ENCODE data around the gene MS4A4E. TPM values are rescaled to one million over a fixed set of nuclear protein-coding genes. Genes with fewer than 3 reads are reported as not detected.
"Not testable (repeated sequence)": the region's sequence is repeated elsewhere in the genome, so short reads cannot be mapped to it uniquely, and the experiment has no call there.

MS4A4E gene
- total RNA-seq, 1 experiment from 2014 or later = not detected

- DNase-seq (ENCODE audit: low read depth); in situ Hi-C loops (cut with HindIII; ENCODE audit: low pct_unique_long_range_greater_than_20kb, low sequenced_read_pairs): not testable (repeated sequence)
Measured at GRCh38 chr11:60152727-60153126, 90.2 kb downstream of the MS4A4E start.

GRCh38 chr11:60150279-60150678, 92.7 kb downstream of the MS4A4E start:
- in situ Hi-C loops (cut with HindIII; ENCODE audit: low pct_unique_long_range_greater_than_20kb, low sequenced_read_pairs) = no loop called here

More at GRCh38 chr11:60150279-60150678, 92.7 kb downstream of the MS4A4E start:
- no peak for DNase-seq (ENCODE audit: low read depth)

Other genes with a start within 250 kb of the MS4A4E start
- gene OOSP4B, start 226.0 kb downstream of the MS4A4E start, total RNA-seq (2014; rRNA removed; shearing (Covaris generic); ENCODE audit: low replicate concordance) = not detected in 2 replicates
- gene OOSP2, start 202.7 kb downstream of the MS4A4E start, total RNA-seq (2014; rRNA removed; shearing (Covaris generic); ENCODE audit: low replicate concordance) = not detected in 2 replicates
- not detected in 2 replicates for gene MS4A3, start 186.5 kb downstream of the MS4A4E start, total RNA-seq (2014; rRNA removed; shearing (Covaris generic); ENCODE audit: low replicate concordance)
- gene MS4A2, start 154.5 kb downstream of the MS4A4E start, total RNA-seq (2014; rRNA removed; shearing (Covaris generic); ENCODE audit: low replicate concordance) = not detected in 2 replicates
- not detected in 2 replicates for gene MS4A6A, start 60.1 kb downstream of the MS4A4E start, total RNA-seq (2014; rRNA removed; shearing (Covaris generic); ENCODE audit: low replicate concordance)
- not detected in 2 replicates for gene MS4A4A, start 37.5 kb upstream of the MS4A4E start, total RNA-seq (2014; rRNA removed; shearing (Covaris generic); ENCODE audit: low replicate concordance)
- gene MS4A6E, start 84.1 kb upstream of the MS4A4E start, total RNA-seq (2014; rRNA removed; shearing (Covaris generic); ENCODE audit: low replicate concordance) = not detected in 2 replicates
- gene MS4A7, start 135.4 kb upstream of the MS4A4E start, total RNA-seq (2014; rRNA removed; shearing (Covaris generic); ENCODE audit: low replicate concordance) = not detected in 2 replicates
- not detected in 2 replicates for gene MS4A14, start 153.3 kb upstream of the MS4A4E start, total RNA-seq (2014; rRNA removed; shearing (Covaris generic); ENCODE audit: low replicate concordance)
- gene MS4A5, start 186.4 kb upstream of the MS4A4E start, total RNA-seq (2014; rRNA removed; shearing (Covaris generic); ENCODE audit: low replicate concordance) = not detected in 2 replicates
- gene MS4A1, start 212.7 kb upstream of the MS4A4E start, total RNA-seq (2014; rRNA removed; shearing (Covaris generic); ENCODE audit: low replicate concordance) = not detected in 2 replicates
- gene MS4A12, start 249.6 kb upstream of the MS4A4E start, total RNA-seq (2014; rRNA removed; shearing (Covaris generic); ENCODE audit: low replicate concordance) = not detected in 2 replicates

Measured in Caki2 (cell line).